ENCODE data around the gene TMEM225B.
A peak's percentile ranks its signal among the peaks of the same experiment; 100 is the strongest.

TMEM225B gene

GRCh38 chr7:99615989-99616358 lies 17.9 kb downstream of the TMEM225B start:
- H3K4me1 ChIP-seq (ENCODE audit: control insufficient read depth, low read depth, low read length) = no peaks in the 10 kb centered on the region
- no peak overlapping the region for H3K4me3 ChIP-seq (ENCODE audit: low read length)
- H3K4ac ChIP-seq (ENCODE audit: low read depth, low read length) = no peak overlapping the region
- H4K8ac ChIP-seq (ENCODE audit: low read depth, low read length) = no peak overlapping the region
- no peak overlapping the region for H3K23ac ChIP-seq (ENCODE audit: low read length)
- H3K56ac ChIP-seq (ENCODE audit: low read length) = no peak overlapping the region
- H3K9ac ChIP-seq (ENCODE audit: low read length) = no peak overlapping the region
- no CpG with 5 or more reads among the region's 5 CpGs for WGBS (ENCODE audit: extremely low coverage, insufficient coverage, low lambda C conversion rate)
- H3K36me3 ChIP-seq (ENCODE audit: control insufficient read depth, insufficient read depth, low read length) = peaks cover 6% of the 10 kb centered on the region
- H3K18ac ChIP-seq (ENCODE audit: low read length) = no peak overlapping the region
- H2BK5ac ChIP-seq (ENCODE audit: low read length) = no peak overlapping the region
- H3K27me3 ChIP-seq (ENCODE audit: insufficient read depth, low read length, poor library complexity) = no peaks in the 10 kb centered on the region
- H3K27ac ChIP-seq (ENCODE audit: low read depth, low read length) = no peak overlapping the region
- no peak overlapping the region for H2BK15ac ChIP-seq (replicated peaks; ENCODE audit: low read depth)
- peaks cover 4% of the 10 kb centered on the region for H3K79me1 ChIP-seq (ENCODE audit: low read length)
- no peak for DNase-seq
- no peak overlapping the region for H2AK5ac ChIP-seq (ENCODE audit: low read length)
- H4K5ac ChIP-seq (ENCODE audit: low read length) = peak overlapping the region; percentile 21
- peaks cover 5% of the 10 kb centered on the region for H3K79me2 ChIP-seq (ENCODE audit: control insufficient read depth, insufficient read depth, low read length)
- no peak overlapping the region for H2BK120ac ChIP-seq (ENCODE audit: low read depth, low read length)
- H3K4me2 ChIP-seq (ENCODE audit: low read length) = no peak overlapping the region

- Histone ChIP-seq H3K79me2 (ENCODE audit: control insufficient read depth, insufficient read depth, low read length) (peaks cover 5% of the 10 kb centered on the region), H2BK15ac (replicated peaks; ENCODE audit: low read depth) (no peak within 1 kb of the TSS), H3K27me3 (ENCODE audit: insufficient read depth, low read length, poor library complexity) (no peaks in the 10 kb centered on the region), H3K36me3 (ENCODE audit: control insufficient read depth, insufficient read depth, low read length) (peaks cover 6% of the 10 kb centered on the region), H3K4me1 (ENCODE audit: control insufficient read depth, low read depth, low read length) (no peaks in the 10 kb centered on the region), H3K4me3 (ENCODE audit: low read length) (peak within 1 kb of the TSS; percentile 98), H3K79me1 (ENCODE audit: low read length) (peaks cover 4% of the 10 kb centered on the region), H2BK120ac (ENCODE audit: low read depth, low read length) (peak within 1 kb of the TSS; percentile 64), H3K18ac (ENCODE audit: low read length) (peak within 1 kb of the TSS; percentile 42), H3K4ac (ENCODE audit: low read depth, low read length) (peak within 1 kb of the TSS; percentile 57), H3K9ac (ENCODE audit: low read length) (peak within 1 kb of the TSS; percentile 97), H2AK5ac (ENCODE audit: low read length) (no peak within 1 kb of the TSS), H3K27ac (ENCODE audit: low read depth, low read length) (peak within 1 kb of the TSS; percentile 88), H4K5ac (ENCODE audit: low read length) (peak within 1 kb of the TSS; percentile 21), H3K56ac (ENCODE audit: low read length) (peak within 1 kb of the TSS; percentile 99), H4K8ac (ENCODE audit: low read depth, low read length) (peak within 1 kb of the TSS; percentile 30), H3K23ac (ENCODE audit: low read length) (peak within 1 kb of the TSS; percentile 29), H2BK5ac (ENCODE audit: low read length) (peak within 1 kb of the TSS; percentile 83), H3K4me2 (ENCODE audit: low read length) (peak within 1 kb of the TSS; percentile 98)
- WGBS (ENCODE audit: extremely low coverage, insufficient coverage, low lambda C conversion rate) = no CpG with 5 or more reads among the region's 60 CpGs
- peak; percentile 98 for DNase-seq
These were observed 18.5 kb downstream of the TMEM225B start, which contains the start of gene ZSCAN25 for GRCh38 chr7:99616359-99617191. ZSCAN25 (plus strand) TSS chr7:99616946; CDS start chr7:99619607, 2,661 bp downstream.

- peak overlapping the region; percentile 99 for H3K56ac ChIP-seq (ENCODE audit: low read length)
- H3K23ac ChIP-seq (ENCODE audit: low read length) = no peak overlapping the region
- H2BK120ac ChIP-seq (ENCODE audit: low read depth, low read length) = peak overlapping the region; percentile 64
- H2AK5ac ChIP-seq (ENCODE audit: low read length) = no peak overlapping the region
- H3K4me1 ChIP-seq (ENCODE audit: control insufficient read depth, low read depth, low read length) = no peaks in the 10 kb centered on the region
- H4K5ac ChIP-seq (ENCODE audit: low read length) = no peak overlapping the region
- peak overlapping the region; percentile 97 for H3K9ac ChIP-seq (ENCODE audit: low read length)
- peak overlapping the region; percentile 98 for H3K4me3 ChIP-seq (ENCODE audit: low read length)
- peaks cover 6% of the 10 kb centered on the region for H3K36me3 ChIP-seq (ENCODE audit: control insufficient read depth, insufficient read depth, low read length)
- peak overlapping the region; percentile 57 for H3K4ac ChIP-seq (ENCODE audit: low read depth, low read length)
- peak overlapping the region; percentile 72 for H3K4me2 ChIP-seq (ENCODE audit: low read length)
- H3K79me1 ChIP-seq (ENCODE audit: low read length) = peaks cover 4% of the 10 kb centered on the region
- peak overlapping the region; percentile 83 for H2BK5ac ChIP-seq (ENCODE audit: low read length)
- DNase-seq = peak; percentile 86
- H3K18ac ChIP-seq (ENCODE audit: low read length) = peak overlapping the region; percentile 42
- no peaks in the 10 kb centered on the region for H3K27me3 ChIP-seq (ENCODE audit: insufficient read depth, low read length, poor library complexity)
- H4K8ac ChIP-seq (ENCODE audit: low read depth, low read length) = peak overlapping the region; percentile 30
- peak overlapping the region; percentile 88 for H3K27ac ChIP-seq (ENCODE audit: low read depth, low read length)
- peaks cover 5% of the 10 kb centered on the region for H3K79me2 ChIP-seq (ENCODE audit: control insufficient read depth, insufficient read depth, low read length)
- no CpG with 5 or more reads among the region's 22 CpGs for WGBS (ENCODE audit: extremely low coverage, insufficient coverage, low lambda C conversion rate)
- no peak overlapping the region for H2BK15ac ChIP-seq (replicated peaks; ENCODE audit: low read depth)
These were observed 19.2 kb downstream of the TMEM225B start for GRCh38 chr7:99617192-99617781.

- H3K27me3 ChIP-seq (ENCODE audit: insufficient read depth, low read length, poor library complexity) = no peaks in the 10 kb centered on the region
- H3K36me3 ChIP-seq (ENCODE audit: control insufficient read depth, insufficient read depth, low read length) = peaks cover 11% of the 10 kb centered on the region
These were observed 20.7 kb downstream of the TMEM225B start for GRCh38 chr7:99618726-99619125.

GRCh38 chr7:99619571-99620130 lies 21.6 kb downstream of the TMEM225B start:
- H3K27ac ChIP-seq (ENCODE audit: low read depth, low read length) = no peak overlapping the region

More at GRCh38 chr7:99618726-99619125, 20.7 kb downstream of the TMEM225B start:
- Histone ChIP-seq H2BK5ac (ENCODE audit: low read length) (no peak overlapping the region), H2AK5ac (ENCODE audit: low read length) (no peak overlapping the region), H3K27ac (ENCODE audit: low read depth, low read length) (no peak overlapping the region), H3K23ac (ENCODE audit: low read length) (no peak overlapping the region), H3K79me2 (ENCODE audit: control insufficient read depth, insufficient read depth, low read length) (peaks cover 5% of the 10 kb centered on the region), H3K56ac (ENCODE audit: low read length) (no peak overlapping the region), H2BK15ac (replicated peaks; ENCODE audit: low read depth) (no peak overlapping the region), H3K9ac (ENCODE audit: low read length) (no peak overlapping the region), H3K79me1 (ENCODE audit: low read length) (peaks cover 4% of the 10 kb centered on the region), H4K5ac (ENCODE audit: low read length) (no peak overlapping the region), H2BK120ac (ENCODE audit: low read depth, low read length) (no peak overlapping the region), H3K4ac (ENCODE audit: low read depth, low read length) (no peak overlapping the region), H4K8ac (ENCODE audit: low read depth, low read length) (no peak overlapping the region), H3K4me1 (ENCODE audit: control insufficient read depth, low read depth, low read length) (no peaks in the 10 kb centered on the region), H3K4me2 (ENCODE audit: low read length) (no peak overlapping the region), H3K4me3 (ENCODE audit: low read length) (no peak overlapping the region), H3K18ac (ENCODE audit: low read length) (no peak overlapping the region)
- DNase-seq = peak; percentile 73
- WGBS (ENCODE audit: extremely low coverage, insufficient coverage, low lambda C conversion rate) = no CpG with 5 or more reads among the region's 3 CpGs

More at GRCh38 chr7:99619571-99620130, 21.6 kb downstream of the TMEM225B start:
- Histone ChIP-seq H3K18ac (ENCODE audit: low read length) (no peak overlapping the region), H3K4ac (ENCODE audit: low read depth, low read length) (no peak overlapping the region), H4K5ac (ENCODE audit: low read length) (no peak overlapping the region), H3K4me1 (ENCODE audit: control insufficient read depth, low read depth, low read length) (no peaks in the 10 kb centered on the region), H3K79me1 (ENCODE audit: low read length) (peaks cover 4% of the 10 kb centered on the region), H3K79me2 (ENCODE audit: control insufficient read depth, insufficient read depth, low read length) (peaks cover 5% of the 10 kb centered on the region), H3K4me3 (ENCODE audit: low read length) (no peak overlapping the region), H4K8ac (ENCODE audit: low read depth, low read length) (no peak overlapping the region), H3K27me3 (ENCODE audit: insufficient read depth, low read length, poor library complexity) (no peaks in the 10 kb centered on the region), H2BK120ac (ENCODE audit: low read depth, low read length) (no peak overlapping the region), H3K56ac (ENCODE audit: low read length) (no peak overlapping the region), H3K36me3 (ENCODE audit: control insufficient read depth, insufficient read depth, low read length) (peaks cover 11% of the 10 kb centered on the region), H3K4me2 (ENCODE audit: low read length) (no peak overlapping the region), H3K23ac (ENCODE audit: low read length) (no peak overlapping the region), H2BK5ac (ENCODE audit: low read length) (no peak overlapping the region), H3K9ac (ENCODE audit: low read length) (no peak overlapping the region), H2BK15ac (replicated peaks; ENCODE audit: low read depth) (no peak overlapping the region), H2AK5ac (ENCODE audit: low read length) (no peak overlapping the region)
- no CpG with 5 or more reads among the region's 18 CpGs for WGBS (ENCODE audit: extremely low coverage, insufficient coverage, low lambda C conversion rate)
- DNase-seq = no peak

All from mesendoderm (in vitro differentiated cells).